Nephron progenitor cell (in vitro differentiated cells): ENCODE data around the gene DYRK2.

Experiments
- DNase-seq: peaks from one replicate; pipeline ENCODE4 v3.0.0; 2021
- H3K27ac Mint-ChIP-seq: 2 replicates; pipeline ENCODE4 v1.8.0; 2021; ENCODE audit warnings: mild to moderate bottlenecking, moderate library complexity, mixed read lengths
- H3K27me3 Mint-ChIP-seq: 2 replicates; pipeline ENCODE4 v1.8.0; 2021; ENCODE audit warnings: mild to moderate bottlenecking, low read depth, mixed read lengths; ENCODE audit not compliant: poor library complexity
- H3K36me3 Mint-ChIP-seq: 2 replicates; pipeline ENCODE4 v1.8.0; 2021; ENCODE audit warnings: low read depth, mixed read lengths
- H3K4me1 Mint-ChIP-seq: 2 replicates; pipeline ENCODE4 v1.8.0; 2021; ENCODE audit warnings: mixed read lengths
- H3K4me3 Mint-ChIP-seq: 2 replicates; pipeline ENCODE4 v1.8.0; 2021; ENCODE audit warnings: mild to moderate bottlenecking, moderate library complexity, mixed read lengths
- H3K9me3 Mint-ChIP-seq: 2 replicates; pipeline ENCODE4 v1.8.0; 2021; ENCODE audit warnings: mild to moderate bottlenecking, moderate library complexity, mixed read lengths
- CTCF ChIP-seq: fragments of 200-600 bp; sonication (generic); IDR thresholded peaks from 2 replicates; pipeline ENCODE4 v1.5.0; 2021; ENCODE audit warnings: antibody characterized with exemption

DYRK2 gene

GRCh38 chr12:67695974-67696373 is 47.4 kb downstream of the DYRK2 start:
- H3K27ac Mint-ChIP-seq = no peak overlapping the region
- H3K4me3 Mint-ChIP-seq = no peak overlapping the region
- H3K9me3 Mint-ChIP-seq = no peaks in the 10 kb centered on the region
- H3K4me1 Mint-ChIP-seq = no peaks in the 10 kb centered on the region
- peaks cover 11% of the 10 kb centered on the region for H3K27me3 Mint-ChIP-seq
- TF ChIP-seq CTCF = no peak
- DNase-seq = no peak
- H3K36me3 Mint-ChIP-seq = no peaks in the 10 kb centered on the region

- Mint-ChIP-seq H3K27me3 (peaks cover 11% of the 10 kb centered on the region), H3K27ac (no peak overlapping the region), H3K9me3 (no peaks in the 10 kb centered on the region), H3K4me1 (no peaks in the 10 kb centered on the region), H3K4me3 (no peak overlapping the region), H3K36me3 (no peaks in the 10 kb centered on the region)
- TF ChIP-seq CTCF = no peak
- no peak for DNase-seq
Measured at GRCh38 chr12:67697443-67697842, 48.9 kb downstream of the DYRK2 start.

GRCh38 chr12:67697967-67698366 is 49.4 kb downstream of the DYRK2 start:
- no peak for TF ChIP-seq CTCF
- Mint-ChIP-seq H3K36me3 (no peaks in the 10 kb centered on the region), H3K27me3 (peaks cover 11% of the 10 kb centered on the region), H3K27ac (no peak overlapping the region), H3K9me3 (no peaks in the 10 kb centered on the region), H3K4me1 (no peaks in the 10 kb centered on the region), H3K4me3 (no peak overlapping the region)
- DNase-seq = no peak

- no peak for DNase-seq
- no peaks in the 10 kb centered on the region for H3K9me3 Mint-ChIP-seq
- H3K36me3 Mint-ChIP-seq = no peaks in the 10 kb centered on the region
- no peak for TF ChIP-seq CTCF
- no peaks in the 10 kb centered on the region for H3K4me1 Mint-ChIP-seq
- no peak overlapping the region for H3K4me3 Mint-ChIP-seq
- peaks cover 10% of the 10 kb centered on the region for H3K27me3 Mint-ChIP-seq
- H3K27ac Mint-ChIP-seq = no peak overlapping the region
Measured at GRCh38 chr12:67698672-67699581, 50.4 kb downstream of the DYRK2 start.

- no peak for DNase-seq
- Mint-ChIP-seq H3K9me3 (no peaks in the 10 kb centered on the region), H3K36me3 (no peaks in the 10 kb centered on the region), H3K27me3 (peaks cover 4% of the 10 kb centered on the region), H3K4me3 (no peak overlapping the region), H3K4me1 (peaks cover 19% of the 10 kb centered on the region), H3K27ac (no peak overlapping the region)
- no peak for TF ChIP-seq CTCF
Measured at GRCh38 chr12:67701121-67701520, 52.6 kb downstream of the DYRK2 start.

GRCh38 chr12:67702136-67702535 is 53.6 kb downstream of the DYRK2 start:
- DNase-seq = no peak
- no peak for TF ChIP-seq CTCF
- Mint-ChIP-seq H3K36me3 (no peaks in the 10 kb centered on the region), H3K27ac (no peak overlapping the region), H3K4me1 (peaks cover 28% of the 10 kb centered on the region), H3K27me3 (peaks cover 4% of the 10 kb centered on the region), H3K4me3 (no peak overlapping the region), H3K9me3 (no peaks in the 10 kb centered on the region)
